ENCODE data around the gene STAC2.
A peak's percentile ranks its signal among the peaks of the same experiment; 100 is the strongest.

STAC2 gene

DNA sequence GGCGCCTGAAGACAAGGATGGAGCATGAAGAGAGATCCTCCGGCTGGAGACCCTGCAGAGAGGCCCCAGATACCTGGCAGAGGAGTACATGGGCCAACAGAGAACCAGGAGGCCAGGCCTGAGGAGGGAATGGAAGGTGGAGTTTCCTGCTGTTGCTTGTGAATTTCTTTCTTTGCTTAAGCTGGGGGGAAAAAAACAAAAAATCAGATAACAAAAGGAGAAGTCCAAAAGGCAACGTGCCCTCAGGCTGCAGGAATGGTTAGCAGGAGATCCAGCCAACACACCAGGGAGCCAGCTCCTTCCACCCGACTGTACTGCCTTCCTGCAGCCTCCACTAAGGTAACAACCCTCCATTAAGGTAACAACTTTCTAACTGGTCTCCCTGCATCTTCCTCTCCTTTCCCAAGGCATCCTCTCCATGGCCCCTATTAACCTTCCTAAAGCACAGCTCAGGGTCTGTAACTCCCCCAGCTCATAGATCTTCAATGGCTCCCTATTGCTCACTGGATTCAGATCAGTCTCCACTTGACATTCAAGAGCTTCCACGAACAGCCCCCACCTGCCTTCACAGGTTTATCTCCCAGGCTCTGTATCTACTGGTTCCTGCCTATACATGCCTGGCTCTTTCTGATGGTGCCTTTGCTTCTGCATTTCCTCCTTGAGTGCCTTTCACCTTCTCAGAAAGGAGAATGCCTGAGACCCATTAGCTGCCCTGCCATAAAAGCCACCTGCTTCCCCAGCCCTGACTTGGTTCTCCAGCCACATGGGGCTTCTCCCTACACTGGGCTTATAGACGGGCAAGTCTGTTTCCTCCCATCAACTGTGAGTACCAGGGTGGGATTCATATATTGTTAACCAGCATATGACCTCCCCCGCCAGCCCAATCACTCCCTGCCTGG is 59.1 kb downstream of the STAC2 start:
- H3K4me1 ChIP-seq (ENCODE audit: control insufficient read depth in 1 of 2, insufficient read depth in 2 of 2, low read length in 2 of 2), result peaks cover 18 to 21% of the 10 kb centered on the region in 2 donors
- no peak overlapping the region for H3K4me3 ChIP-seq (ENCODE audit: low read depth in 1 of 2, low read length in 2 of 2)
- H3K27ac ChIP-seq (ENCODE audit: low read depth, low read length), result no peak overlapping the region
- no peak overlapping the region for H3K9ac ChIP-seq (ENCODE audit: low read depth in 1 of 2, low read length in 2 of 2)
- H3K36me3 ChIP-seq (ENCODE audit: control insufficient read depth in 1 of 2, insufficient read depth in 2 of 2, low read length in 2 of 2), result no peaks in the 10 kb centered on the region
- no peaks in the 10 kb centered on the region for H3K27me3 ChIP-seq (ENCODE audit: control insufficient read depth in 1 of 2, insufficient read depth in 2 of 2, low read length in 2 of 2)
- no peaks in the 10 kb centered on the region for H3K9me3 ChIP-seq (ENCODE audit: control insufficient read depth in 1 of 2, low read length in 2 of 2)

DNA sequence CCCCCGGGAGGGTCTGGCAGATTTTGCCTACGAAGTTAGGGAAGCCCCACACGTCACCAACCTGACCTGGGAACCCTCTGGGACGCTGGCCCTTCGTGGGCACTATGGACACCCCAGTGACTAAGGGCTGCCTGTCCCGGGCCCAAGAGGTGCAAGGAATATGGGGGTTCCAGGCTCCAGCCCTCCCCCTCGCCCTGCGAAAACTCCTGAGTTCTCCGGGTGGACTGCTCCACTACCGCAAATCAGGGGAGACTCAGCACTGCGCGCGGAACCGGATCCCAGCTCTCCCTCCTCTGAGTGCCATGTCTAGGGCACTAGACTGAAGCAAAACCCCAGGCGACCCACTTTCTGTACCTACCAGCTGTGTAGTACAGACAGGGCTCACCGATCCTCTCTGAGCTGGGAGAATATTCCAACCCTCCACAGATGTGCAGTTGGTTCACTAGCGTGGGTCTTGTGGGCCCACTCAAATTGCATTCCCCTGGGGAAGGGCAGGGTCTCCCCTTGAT is 59.9 kb downstream of the STAC2 start, which contains the start of gene ARL5C:
TSS of gene ARL5C (minus strand) at position 321 of the 509 bp plus-strand sequence. CDS start 401 bp downstream, outside the sequence.
- Histone ChIP-seq H3K4me1 (ENCODE audit: control insufficient read depth in 1 of 2, insufficient read depth in 2 of 2, low read length in 2 of 2) (peaks cover 18 to 21% of the 10 kb centered on the region in 2 donors), H3K9ac (ENCODE audit: low read depth in 1 of 2, low read length in 2 of 2) (peak within 1 kb of the TSS; percentile 49 to 60), H3K27ac (ENCODE audit: low read depth, low read length) (no peak within 1 kb of the TSS), H3K9me3 (ENCODE audit: control insufficient read depth in 1 of 2, low read length in 2 of 2) (no peaks in the 10 kb centered on the region), H3K4me3 (ENCODE audit: low read depth in 1 of 2, low read length in 2 of 2) (peak within 1 kb of the TSS; percentile 79 to 81), H3K27me3 (ENCODE audit: control insufficient read depth in 1 of 2, insufficient read depth in 2 of 2, low read length in 2 of 2) (no peaks in the 10 kb centered on the region), H3K36me3 (ENCODE audit: control insufficient read depth in 1 of 2, insufficient read depth in 2 of 2, low read length in 2 of 2) (no peaks in the 10 kb centered on the region)

- H3K27me3 ChIP-seq (ENCODE audit: control insufficient read depth in 1 of 2, insufficient read depth in 2 of 2, low read length in 2 of 2), result no peaks in the 10 kb centered on the region
- no peaks in the 10 kb centered on the region for H3K9me3 ChIP-seq (ENCODE audit: control insufficient read depth in 1 of 2, low read length in 2 of 2)
- no peaks in the 10 kb centered on the region for H3K36me3 ChIP-seq (ENCODE audit: control insufficient read depth in 1 of 2, insufficient read depth in 2 of 2, low read length in 2 of 2)
- peak overlapping the region; percentile 49 to 60 for H3K9ac ChIP-seq (ENCODE audit: low read depth in 1 of 2, low read length in 2 of 2)
- H3K27ac ChIP-seq (ENCODE audit: low read depth, low read length), result no peak overlapping the region
- peak overlapping the region; percentile 79 to 81 for H3K4me3 ChIP-seq (ENCODE audit: low read depth in 1 of 2, low read length in 2 of 2)
- H3K4me1 ChIP-seq (ENCODE audit: control insufficient read depth in 1 of 2, insufficient read depth in 2 of 2, low read length in 2 of 2), result peaks cover 18 to 21% of the 10 kb centered on the region in 2 donors
These were observed 60.4 kb downstream of the STAC2 start for GRCh38 chr17:39165178-39165840.

GRCh38 chr17:39164675-39165143 is 61.0 kb downstream of the STAC2 start:
- Histone ChIP-seq H3K27ac (ENCODE audit: low read depth, low read length) (no peak overlapping the region), H3K4me1 (ENCODE audit: control insufficient read depth in 1 of 2, insufficient read depth in 2 of 2, low read length in 2 of 2) (peaks cover 18 to 21% of the 10 kb centered on the region in 2 donors), H3K9me3 (ENCODE audit: control insufficient read depth in 1 of 2, low read length in 2 of 2) (no peaks in the 10 kb centered on the region), H3K36me3 (ENCODE audit: control insufficient read depth in 1 of 2, insufficient read depth in 2 of 2, low read length in 2 of 2) (no peaks in the 10 kb centered on the region), H3K27me3 (ENCODE audit: control insufficient read depth in 1 of 2, insufficient read depth in 2 of 2, low read length in 2 of 2) (no peaks in the 10 kb centered on the region), H3K9ac (ENCODE audit: low read depth in 1 of 2, low read length in 2 of 2) (peak overlapping the region; percentile 49 to 60), H3K4me3 (ENCODE audit: low read depth in 1 of 2, low read length in 2 of 2) (peak overlapping the region; percentile 79 to 81)

- no peaks in the 10 kb centered on the region for H3K27me3 ChIP-seq (ENCODE audit: control insufficient read depth in 1 of 2, insufficient read depth in 2 of 2, low read length in 2 of 2)
- no peak overlapping the region for H3K27ac ChIP-seq (ENCODE audit: low read depth, low read length)
- no peaks in the 10 kb centered on the region for H3K9me3 ChIP-seq (ENCODE audit: control insufficient read depth in 1 of 2, low read length in 2 of 2)
- peaks cover 18 to 21% of the 10 kb centered on the region in 2 donors for H3K4me1 ChIP-seq (ENCODE audit: control insufficient read depth in 1 of 2, insufficient read depth in 2 of 2, low read length in 2 of 2)
- no peak overlapping the region for H3K9ac ChIP-seq (ENCODE audit: low read depth in 1 of 2, low read length in 2 of 2)
- no peaks in the 10 kb centered on the region for H3K36me3 ChIP-seq (ENCODE audit: control insufficient read depth in 1 of 2, insufficient read depth in 2 of 2, low read length in 2 of 2)
- H3K4me3 ChIP-seq (ENCODE audit: low read depth in 1 of 2, low read length in 2 of 2), result no peak overlapping the region
These were observed 63.8 kb downstream of the STAC2 start for GRCh38 chr17:39161962-39162361.
